SW480 (cell line): ENCODE data around the gene HM13.
"Not testable (repeated sequence)": the region's sequence is repeated elsewhere in the genome, so short reads cannot be mapped to it uniquely, and the experiment has no call there.

Experiments
- DNase-seq: peaks from one replicate; pipeline ENCODE4 v3.0.0-alpha.2; 2016; ENCODE audit warnings: low spot score

Gene HM13

GRCh38 chr20:31567380-31567720 lies 53.1 kb downstream of the HM13 start:
- DNase-seq = no peak

- no peak for DNase-seq
Observed at GRCh38 chr20:31568041-31568731, 53.9 kb downstream of the HM13 start.

- DNase-seq = no peak
Observed at GRCh38 chr20:31568773-31569162, 54.5 kb downstream of the HM13 start.

- peak; percentile 69 for DNase-seq
Observed at GRCh38 chr20:31569163-31570020, 55.1 kb downstream of the HM13 start.

GRCh38 chr20:31570021-31570463 lies 55.8 kb downstream of the HM13 start:
- no peak for DNase-seq

GRCh38 chr20:31570735-31571617 lies 56.7 kb downstream of the HM13 start:
- DNase-seq = peak; percentile 96

- DNase-seq = no peak
Observed at GRCh38 chr20:31572042-31572700, 57.9 kb downstream of the HM13 start.

- peak; percentile 100 for DNase-seq
Observed at GRCh38 chr20:31572701-31573554, 58.7 kb downstream of the HM13 start.

GRCh38 chr20:31573555-31574321 lies 59.5 kb downstream of the HM13 start:
- DNase-seq = no peak

GRCh38 chr20:31574986-31575385 lies 60.7 kb downstream of the HM13 start:
- not testable (repeated sequence) for DNase-seq

- DNase-seq = no peak
Observed at GRCh38 chr20:31576751-31577150, 62.5 kb downstream of the HM13 start.

- no peak for DNase-seq
Observed at GRCh38 chr20:31577194-31577593, 63.0 kb downstream of the HM13 start.

- DNase-seq = no peak
Observed at GRCh38 chr20:31578448-31579138, 64.4 kb downstream of the HM13 start.

- DNase-seq = no peak
Observed at GRCh38 chr20:31579245-31579644, 65.0 kb downstream of the HM13 start.

- DNase-seq = not testable (repeated sequence)
Observed at GRCh38 chr20:31579941-31580651, 65.9 kb downstream of the HM13 start.

- DNase-seq = no peak
Observed at GRCh38 chr20:31580706-31581105, 66.5 kb downstream of the HM13 start.

GRCh38 chr20:31581391-31581790 lies 67.1 kb downstream of the HM13 start:
- DNase-seq = no peak

GRCh38 chr20:31587545-31588389 lies 73.5 kb downstream of the HM13 start:
- DNase-seq = no peak
